Kidney (tissue), 14 donors: ENCODE data around the gene KLHL40. TPM values are rescaled to one million over a fixed set of nuclear protein-coding genes. Genes with fewer than 3 reads are reported as not detected.

ENCODE experiments used
- DNase-seq, 5 donors: peaks; one replicate each; pipeline ENCODE4 v3.0.0-alpha.2; 2013 to 2020
- FAIRE-seq: peaks from 2 replicates; lab custom pipeline; 2012; peaks lifted over from hg19 to GRCh38; lab: Jason Lieb, UNC
- H3K27ac ChIP-seq, 2 donors: one replicate each; pipeline ENCODE4 v1.7.0; 2013; ENCODE audit warnings: low read depth in 2 of 2, low read length in 2 of 2, inconsistent platforms in 1 of 2
- H3K27me3 ChIP-seq: one replicate; pipeline ENCODE4 v1.7.1; 2013; ENCODE audit warnings: low read length, inconsistent platforms; ENCODE audit not compliant: control insufficient read depth, insufficient read depth
- H3K36me3 ChIP-seq, 3 donors: one replicate each; pipeline versions ENCODE4 v1.7.0 to v1.7.1; 2013; ENCODE audit warnings: low read length in 3 of 3, control low read depth in 1 of 3, inconsistent platforms in 1 of 3; ENCODE audit not compliant: insufficient read depth in 3 of 3, control insufficient read depth in 2 of 3
- H3K4me1 ChIP-seq, 3 donors: one replicate each; pipeline versions ENCODE4 v1.7.0 to v1.7.1; 2013; ENCODE audit warnings: low read length in 3 of 3, inconsistent platforms in 1 of 3, low read depth in 1 of 3; ENCODE audit not compliant: control insufficient read depth in 2 of 3, insufficient read depth in 2 of 3
- H3K4me3 ChIP-seq, 3 donors: one replicate each; pipeline versions ENCODE4 v1.7.0 to v1.8.1; 2013; ENCODE audit warnings: low read length in 3 of 3, control low read depth in 1 of 3, inconsistent platforms in 1 of 3
- H3K9ac ChIP-seq, 3 donors: one replicate each; pipeline versions ENCODE4 v1.7.0 to v1.7.1; 2013; ENCODE audit warnings: low read length in 3 of 3, control low read depth in 1 of 3, inconsistent platforms in 1 of 3
- H3K9me3 ChIP-seq, 3 donors: one replicate each; pipeline versions ENCODE4 v1.7.0 to v1.7.1; 2013; ENCODE audit warnings: low read length in 3 of 3, control low read depth in 1 of 3, inconsistent platforms in 1 of 3; ENCODE audit not compliant: control insufficient read depth in 2 of 3, insufficient read depth in 1 of 3
- intact Hi-C: fragments of 100-400 bp; cut with DNase I; formaldehyde crosslinking; loops from one replicate; pipeline ENCODE4 v1.11.1; 2022
- polyA plus RNA-seq: library from polyadenylated mRNA; stranded (reverse); fragments of 350-450 nt; fragmentation: Illumina TruSeq; extraction: RNeasy Lipid Tissue Mini Kit (QIAGEN cat#74804); gene quantifications from one replicate; pipeline ENCODE4 v1.2.3, GENCODE V29; 2014; ENCODE audit warnings: low read depth, low replicate concordance; ENCODE audit not compliant: insufficient read depth
- total RNA-seq: library from RNA; stranded (reverse); fragmentation: NEBNext Ultra II Directional; extraction: Animal tissue kit (Norgen Biotek cat#: 25700); gene quantifications from one replicate; pipeline ENCODE4 v1.2.1, GENCODE V29; 2021
- TF ChIP-seq, protein P1 (sequence below): IDR thresholded peaks from 3 replicates; pipeline ENCODE4 v1.5.1; 2012; ENCODE audit warnings: mild to moderate bottlenecking, moderate library complexity, borderline replicate concordance; ENCODE audit not compliant: insufficient read depth; ENCODE audit errors: extremely low read depth
- donor health status: control.
- donor health status: control.
- donor health status: control.
- donor health status: control.
- donor health status: control.
- donor health status: DM: yes; HTN: yes; CAD: no.
- donor health status: Normal renal cell carcinoma (clear cell type).

KLHL40 gene
- total and polyA plus RNA-seq, 2 donors from 2014 or later = not detected

DNA sequence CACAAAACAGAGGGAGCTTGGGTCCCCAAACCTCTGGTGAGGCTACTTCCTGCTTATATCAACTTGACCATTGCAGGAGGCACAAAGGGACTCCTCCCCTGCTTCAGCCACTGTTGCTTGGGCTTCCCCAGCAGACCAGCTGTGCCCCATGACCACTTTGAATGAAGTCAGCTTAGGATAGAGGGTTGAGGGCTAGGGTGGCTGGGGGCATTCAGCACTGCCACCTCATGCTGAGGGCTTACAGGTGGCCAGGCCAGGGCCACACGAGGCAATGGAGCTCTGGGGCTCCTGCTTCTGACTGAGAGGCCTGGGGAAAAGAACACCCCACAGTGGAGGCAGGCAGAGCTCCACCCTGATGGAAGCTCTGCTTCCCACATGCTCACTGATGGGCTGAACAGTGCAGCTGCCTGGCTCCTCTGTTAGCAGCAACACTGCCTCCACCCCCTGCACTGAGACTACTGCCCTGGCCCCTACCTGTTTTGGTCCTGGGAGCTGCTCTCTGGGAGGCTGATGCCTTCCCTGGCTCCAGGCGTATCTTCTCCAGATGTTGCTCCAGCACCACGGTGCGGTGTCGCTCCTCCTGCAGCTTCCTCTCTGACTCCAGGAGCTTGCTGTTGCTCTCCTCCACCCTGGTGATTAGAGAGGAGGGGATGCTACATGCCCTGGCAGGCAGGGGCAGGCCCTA lies 27.5 kb downstream of the KLHL40 start:
- intact Hi-C loops = no loop called here
- H3K4me3 ChIP-seq = no peak overlapping the region
- DNase-seq = peak in 1 of 5 donors; percentile 4
- TF ChIP-seq, protein P1, sequence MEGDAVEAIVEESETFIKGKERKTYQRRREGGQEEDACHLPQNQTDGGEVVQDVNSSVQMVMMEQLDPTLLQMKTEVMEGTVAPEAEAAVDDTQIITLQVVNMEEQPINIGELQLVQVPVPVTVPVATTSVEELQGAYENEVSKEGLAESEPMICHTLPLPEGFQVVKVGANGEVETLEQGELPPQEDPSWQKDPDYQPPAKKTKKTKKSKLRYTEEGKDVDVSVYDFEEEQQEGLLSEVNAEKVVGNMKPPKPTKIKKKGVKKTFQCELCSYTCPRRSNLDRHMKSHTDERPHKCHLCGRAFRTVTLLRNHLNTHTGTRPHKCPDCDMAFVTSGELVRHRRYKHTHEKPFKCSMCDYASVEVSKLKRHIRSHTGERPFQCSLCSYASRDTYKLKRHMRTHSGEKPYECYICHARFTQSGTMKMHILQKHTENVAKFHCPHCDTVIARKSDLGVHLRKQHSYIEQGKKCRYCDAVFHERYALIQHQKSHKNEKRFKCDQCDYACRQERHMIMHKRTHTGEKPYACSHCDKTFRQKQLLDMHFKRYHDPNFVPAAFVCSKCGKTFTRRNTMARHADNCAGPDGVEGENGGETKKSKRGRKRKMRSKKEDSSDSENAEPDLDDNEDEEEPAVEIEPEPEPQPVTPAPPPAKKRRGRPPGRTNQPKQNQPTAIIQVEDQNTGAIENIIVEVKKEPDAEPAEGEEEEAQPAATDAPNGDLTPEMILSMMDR = no peak
- H3K36me3 ChIP-seq = no peaks in the 10 kb centered on the region
- H3K4me1 ChIP-seq = no peaks in the 10 kb centered on the region
- H3K9me3 ChIP-seq = no peaks in the 10 kb centered on the region
- H3K9ac ChIP-seq = no peak overlapping the region
- no peak for FAIRE-seq
- H3K27ac ChIP-seq = no peak overlapping the region
- H3K27me3 ChIP-seq = no peaks in the 10 kb centered on the region

DNA sequence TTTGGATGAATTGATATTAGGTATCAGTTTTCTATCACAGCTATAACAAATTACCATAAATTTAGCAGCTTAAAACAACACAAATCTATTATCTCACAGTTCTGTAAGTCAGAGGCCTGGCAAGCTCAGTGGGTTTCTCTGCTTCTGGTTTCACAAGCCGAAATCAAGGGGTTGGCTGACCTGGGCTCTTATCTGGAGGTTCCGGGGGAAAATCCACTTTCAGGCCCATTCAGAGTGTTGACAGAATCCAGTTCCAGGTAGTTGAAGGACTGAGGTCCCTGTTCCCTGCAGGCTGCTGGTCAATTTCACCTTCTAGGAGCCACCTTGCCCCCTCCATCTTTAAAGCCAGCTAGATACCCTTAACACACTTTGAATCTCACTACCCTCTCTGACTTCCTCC lies 28.4 kb downstream of the KLHL40 start:
- Histone ChIP-seq H3K9ac (no peak overlapping the region), H3K9me3 (no peaks in the 10 kb centered on the region), H3K4me1 (no peaks in the 10 kb centered on the region), H3K27ac (no peak overlapping the region), H3K36me3 (no peaks in the 10 kb centered on the region), H3K27me3 (no peaks in the 10 kb centered on the region), H3K4me3 (no peak overlapping the region)
- TF ChIP-seq, protein P1 = no peak
- intact Hi-C loops = no loop called here
- no peak for FAIRE-seq
- DNase-seq = no peak

DNA sequence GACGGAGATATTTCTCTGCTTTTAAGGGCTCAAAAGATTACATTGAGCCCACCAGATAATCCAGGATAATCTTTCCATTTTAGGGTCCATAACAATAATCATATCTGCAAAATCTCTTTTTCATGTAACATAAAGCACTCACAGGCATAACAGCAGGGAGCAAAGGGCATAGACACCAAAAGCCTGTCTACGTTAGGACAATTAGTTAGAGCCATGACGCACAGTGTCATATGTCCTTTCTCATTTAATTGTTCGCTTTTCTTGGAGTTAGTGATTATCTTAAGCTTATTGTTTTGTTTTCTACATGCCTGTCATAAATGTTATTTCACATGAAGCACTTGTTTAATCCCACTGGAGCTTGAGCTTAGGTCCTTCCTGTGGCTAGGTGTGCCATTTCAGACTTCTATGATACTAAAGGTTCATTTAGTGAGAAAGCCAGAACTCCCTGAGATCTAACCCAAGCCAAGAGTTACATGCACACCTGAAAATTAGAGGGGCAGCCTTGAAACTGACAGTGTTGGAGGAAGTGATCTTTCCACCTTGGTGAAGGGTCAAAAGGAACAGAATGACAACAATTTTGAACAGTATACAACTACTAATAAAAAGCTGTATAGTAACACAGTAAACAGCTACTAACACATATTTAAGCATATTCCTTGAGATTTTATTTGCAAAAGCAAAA lies 29.0 kb downstream of the KLHL40 start:
- intact Hi-C loops = no loop called here

More for the DNA sequence above, 29.0 kb downstream of the KLHL40 start:
- Histone ChIP-seq H3K4me3 (no peak overlapping the region), H3K27ac (no peak overlapping the region), H3K36me3 (no peaks in the 10 kb centered on the region), H3K4me1 (no peaks in the 10 kb centered on the region), H3K9me3 (no peaks in the 10 kb centered on the region), H3K9ac (no peak overlapping the region), H3K27me3 (no peaks in the 10 kb centered on the region)
- FAIRE-seq = no peak
- TF ChIP-seq, protein P1 = no peak
- DNase-seq = no peak
